ENCODE results near the gene ARIH2.
"Not testable (repeated sequence)": the region's sequence is repeated elsewhere in the genome, so short reads cannot be mapped to it uniquely, and the experiment has no call there.

The ARIH2 gene

GRCh38 chr3:49004352-49005302, 86.0 kb downstream of the ARIH2 start:
- DNase-seq (ENCODE audit: low read depth in 2 of 2) = no peak

GRCh38 chr3:49005303-49005680, 86.7 kb downstream of the ARIH2 start:
- no peak for DNase-seq (ENCODE audit: low read depth in 2 of 2)

- DNase-seq (ENCODE audit: low read depth in 2 of 2) = no peak
Measured at GRCh38 chr3:49005998-49006397, 87.4 kb downstream of the ARIH2 start.

GRCh38 chr3:49006408-49007067, 87.9 kb downstream of the ARIH2 start:
- DNase-seq (ENCODE audit: low read depth in 2 of 2) = no peak

- peak; percentile 95 for DNase-seq (ENCODE audit: low read depth in 2 of 2)
Measured at GRCh38 chr3:49007068-49007770, 88.6 kb downstream of the ARIH2 start, which contains the start of gene WDR6. WDR6 (plus strand) TSS chr3:49007391; CDS start chr3:49007432, 41 bp downstream.

GRCh38 chr3:49007771-49008528, 89.3 kb downstream of the ARIH2 start:
- DNase-seq (ENCODE audit: low read depth in 2 of 2) = peak; percentile 81 to 82

GRCh38 chr3:49008627-49009026, 90.0 kb downstream of the ARIH2 start:
- not testable (repeated sequence) for DNase-seq (ENCODE audit: low read depth in 2 of 2)

GRCh38 chr3:49009396-49009795, 90.8 kb downstream of the ARIH2 start:
- no peak for DNase-seq (ENCODE audit: low read depth in 2 of 2)

GRCh38 chr3:49012441-49013017, 93.9 kb downstream of the ARIH2 start:
- DNase-seq (ENCODE audit: low read depth in 2 of 2) = no peak

- no peak for DNase-seq (ENCODE audit: low read depth in 2 of 2)
Measured at GRCh38 chr3:49013113-49013737, 94.6 kb downstream of the ARIH2 start.

GRCh38 chr3:49013738-49014660, 95.4 kb downstream of the ARIH2 start:
- DNase-seq (ENCODE audit: low read depth in 2 of 2) = no peak

GRCh38 chr3:49015072-49015471, 96.4 kb downstream of the ARIH2 start:
- DNase-seq (ENCODE audit: low read depth in 2 of 2) = no peak

- no peak for DNase-seq (ENCODE audit: low read depth in 2 of 2)
Measured at GRCh38 chr3:49015765-49016164, 97.1 kb downstream of the ARIH2 start.

- no peak for DNase-seq (ENCODE audit: low read depth in 2 of 2)
Measured at GRCh38 chr3:49016414-49017228, 98.0 kb downstream of the ARIH2 start.

- DNase-seq (ENCODE audit: low read depth in 2 of 2) = no peak
Measured at GRCh38 chr3:49017229-49017970, 98.8 kb downstream of the ARIH2 start.

- DNase-seq (ENCODE audit: low read depth in 2 of 2) = no peak
Measured at GRCh38 chr3:49017971-49018706, 99.5 kb downstream of the ARIH2 start, which contains the start of gene DALRD3. DALRD3 (minus strand) TSS chr3:49018580; CDS start chr3:49018564, 16 bp downstream.

GRCh38 chr3:49018707-49019006, 100.0 kb downstream of the ARIH2 start:
- no peak for DNase-seq (ENCODE audit: low read depth in 2 of 2)
